Transverse colon (tissue), 4 donors: ENCODE measurements around the gene CHD6. TPM values are rescaled to one million over a fixed set of nuclear protein-coding genes. Genes with fewer than 3 reads are reported as not detected.
"Not testable (repeated sequence)": the region's sequence is repeated elsewhere in the genome, so short reads cannot be mapped to it uniquely, and the experiment has no call there.

Source experiments
- DNase-seq: peaks from one replicate; pipeline ENCODE4 v3.0.0-alpha.2; 2019
- H3K27ac ChIP-seq, 4 donors: fragments of 200-600 bp; sonication (generic); 2 replicates each; pipeline ENCODE4 v1.5.1; 2016 to 2018; ENCODE audit warnings: inconsistent platforms in 4 of 4
- H3K27me3 ChIP-seq: fragments of 200-600 bp; sonication (generic); 2 replicates; pipeline ENCODE4 v1.5.1; 2017; ENCODE audit warnings: inconsistent platforms
- H3K36me3 ChIP-seq, 4 donors: fragments of 200-600 bp; sonication (generic); 2 replicates each; pipeline ENCODE4 v1.5.1; 2017 to 2019; ENCODE audit warnings: inconsistent platforms in 4 of 4
- H3K4me1 ChIP-seq, 4 donors: fragments of 200-600 bp; sonication (generic); 2 replicates each; pipeline ENCODE4 v1.5.1; 2017 to 2020; ENCODE audit warnings: inconsistent platforms in 4 of 4
- H3K4me3 ChIP-seq, 4 donors: fragments of 200-600 bp; sonication (generic); 1 replicate in 1 of 4; 2 replicates in 3 of 4; pipeline versions ENCODE4 v1.5.1 to v1.6.1; 2017 to 2019; ENCODE audit warnings: inconsistent platforms in 4 of 4
- H3K9me3 ChIP-seq, 2 donors: fragments of 200-600 bp; sonication (generic); 2 replicates each; pipeline ENCODE4 v1.5.1; 2017 to 2019; ENCODE audit warnings: inconsistent platforms in 2 of 2
- CTCF ChIP-seq, 5 experiments: fragments of 200-600 bp in 3 of 5; fragments of 450-650 bp in 2 of 5; sonication (generic) in 3 of 5; IDR thresholded peaks; 1 replicate in 2 of 5; 2 replicates in 3 of 5; pipeline ENCODE4 v1.5.1; 2016 to 2017; ENCODE audit warnings: antibody characterized with exemption in 5 of 5, inconsistent platforms in 3 of 5, mild to moderate bottlenecking in 2 of 5, moderate library complexity in 1 of 5
- EP300 ChIP-seq: sonication (generic); formaldehyde crosslinking; IDR thresholded peaks from one replicate; pipeline ENCODE4 v1.6.1; 2017; ENCODE audit warnings: antibody characterized with exemption, low read depth
- POLR2A ChIP-seq: fragments of 450-650 bp; IDR thresholded peaks from one replicate; pipeline ENCODE4 v1.6.1; 2016; ENCODE audit warnings: antibody characterized with exemption, mild to moderate bottlenecking, moderate library complexity
- POLR2AphosphoS5 ChIP-seq, 3 donors: sonication (generic); formaldehyde crosslinking; IDR thresholded peaks; one replicate each; pipeline ENCODE4 v1.6.1; 2016; ENCODE audit warnings: antibody characterized with exemption in 3 of 3
- WGBS, 2 donors: methylation state at CpG; one replicate each; pipeline ENCODE4 v1.1.5; 2018; ENCODE audit warnings: low coverage in 1 of 2; 5-methylcytosine and 5-hydroxymethylcytosine counted together
- in situ Hi-C, 4 donors: fragments of 200-750 bp; cut with MboI; loops; one replicate each; pipeline versions ENCODE4 v1.15.0 to v1.15.1; 2017; ENCODE audit warnings: low sequenced_read_pairs in 3 of 4, low pct_ligation_motif_present in 1 of 4, low pct_unique_long_range_greater_than_20kb in 1 of 4
- intact Hi-C: fragments of 100-400 bp; cut with DNase I; formaldehyde crosslinking; loops from one replicate; pipeline ENCODE4 v1.15.1; 2023; ENCODE audit warnings: low total_unique reads
- total RNA-seq, 4 donors: library from RNA; depleted of rRNA; stranded (reverse); fragments of >200 nt; gene quantifications; one replicate each; pipeline ENCODE4 v1.1.0, GENCODE V29; 2016

CHD6 gene
- total RNA-seq, 4 donors from 2014 or later: 27.3 to 42.1 (median 27.9) TPM

GRCh38 chr20:41540918-41541317 lies 77.3 kb downstream of the CHD6 start:
- TF ChIP-seq POLR2A: no peak
- no peak for TF ChIP-seq CTCF (IDR thresholded peaks at IDR 0.05)
- no peak for TF ChIP-seq POLR2AphosphoS5 (IDR thresholded peaks at IDR 0.05)
- no peak for TF ChIP-seq EP300

GRCh38 chr20:41540459-41540858 lies 77.7 kb downstream of the CHD6 start:
- in situ Hi-C loops: no loop called here
- H3K27ac ChIP-seq: no peak overlapping the region
- DNase-seq: no peak
- intact Hi-C loops: no loop called here
- H3K4me3 ChIP-seq: no peak overlapping the region
- H3K27me3 ChIP-seq: no peaks in the 10 kb centered on the region
- TF ChIP-seq CTCF (IDR thresholded peaks at IDR 0.05) (no peak), EP300 (no peak), POLR2A (no peak), POLR2AphosphoS5 (IDR thresholded peaks at IDR 0.05) (no peak)
- 71 to 73% methylated on average over 2 to 3 of the region's 3 CpGs for WGBS, 2 donors
- no peaks in the 10 kb centered on the region for H3K9me3 ChIP-seq
- H3K4me1 ChIP-seq: peaks cover 0 to 3% (median 0%) of the 10 kb centered on the region in 4 donors
- no peaks in the 10 kb centered on the region for H3K36me3 ChIP-seq

More at GRCh38 chr20:41540918-41541317, 77.3 kb downstream of the CHD6 start:
- Histone ChIP-seq H3K4me3 (no peak overlapping the region), H3K9me3 (no peaks in the 10 kb centered on the region), H3K36me3 (no peaks in the 10 kb centered on the region), H3K27me3 (no peaks in the 10 kb centered on the region), H3K27ac (no peak overlapping the region), H3K4me1 (peaks cover 0 to 3% (median 0%) of the 10 kb centered on the region in 4 donors)
- no peak for DNase-seq
- in situ Hi-C loops: no loop called here
- intact Hi-C loops: no loop called here
- 33 to 52% methylated on average over 3 to 4 of the region's 4 CpGs for WGBS, 2 donors

GRCh38 chr20:41538810-41539596 lies 79.2 kb downstream of the CHD6 start:
- Histone ChIP-seq H3K27me3 (no peaks in the 10 kb centered on the region), H3K27ac (no peak overlapping the region), H3K36me3 (no peaks in the 10 kb centered on the region), H3K9me3 (no peaks in the 10 kb centered on the region), H3K4me3 (no peak overlapping the region), H3K4me1 (peaks cover 0 to 10% (median 0%) of the 10 kb centered on the region in 4 donors)
- DNase-seq: no peak
- intact Hi-C loops (no loop called here), in situ Hi-C loops (no loop called here)
- 43 to 70% methylated on average over 7 to 8 of the region's 8 CpGs for WGBS, 2 donors
- no peak for TF ChIP-seq EP300
- TF ChIP-seq POLR2AphosphoS5 (IDR thresholded peaks at IDR 0.05): no peak
- TF ChIP-seq CTCF (IDR thresholded peaks at IDR 0.05): no peak
- no peak for TF ChIP-seq POLR2A

GRCh38 chr20:41537865-41538264 lies 80.3 kb downstream of the CHD6 start:
- Histone ChIP-seq H3K4me1 (peaks cover 0 to 19% (median 2%) of the 10 kb centered on the region in 4 donors), H3K9me3 (no peaks in the 10 kb centered on the region), H3K36me3 (no peaks in the 10 kb centered on the region), H3K4me3 (no peak overlapping the region), H3K27me3 (no peaks in the 10 kb centered on the region), H3K27ac (no peak overlapping the region)
- TF ChIP-seq CTCF (IDR thresholded peaks at IDR 0.05) (no peak), POLR2AphosphoS5 (IDR thresholded peaks at IDR 0.05) (no peak), EP300 (no peak), POLR2A (no peak)
- in situ Hi-C loops: no loop called here
- WGBS, 2 donors: 96 to 98% methylated on average over 4 of the region's 4 CpGs
- no peak for DNase-seq
- intact Hi-C loops: no loop called here

- H3K36me3 ChIP-seq, H3K4me3 ChIP-seq, H3K9me3 ChIP-seq, intact Hi-C loops, H3K27me3 ChIP-seq, H3K27ac ChIP-seq, DNase-seq, in situ Hi-C loops: not testable (repeated sequence)
- WGBS, 2 donors: 91 to 100% methylated on average over 1 of the region's 1 CpG
- peaks cover 0 to 19% (median 4%) of the 10 kb centered on the region in 4 donors for H3K4me1 ChIP-seq
Measured at GRCh38 chr20:41535551-41535950, 82.6 kb downstream of the CHD6 start.
